K562 (cell line): ENCODE data around the gene AGFG2. TPM values are rescaled to one million over a fixed set of nuclear protein-coding genes. Genes with fewer than 3 reads are reported as not detected.
A peak's percentile ranks its signal among the peaks of the same experiment; 100 is the strongest.

Experiments
- CHCHD3 ChIP-seq: fragments of 250-450 bp; sonication (Bioruptor Pico); IDR thresholded peaks from 2 replicates; pipeline ENCODE4 v2.1.2; 2022; ENCODE audit warnings: mild to moderate bottlenecking
- CLOCK ChIP-seq: fragments of 250-450 bp; sonication (Bioruptor Pico); IDR thresholded peaks from 2 replicates; pipeline ENCODE4 v1.4.0; 2020; ENCODE audit warnings: mild to moderate bottlenecking, moderate library complexity, borderline replicate concordance
- DLX4 ChIP-seq: fragments of 250-450 bp; sonication (Bioruptor Pico); IDR thresholded peaks from 2 replicates; pipeline ENCODE4 v1.6.1; 2021; ENCODE audit warnings: mild to moderate bottlenecking
- DPF2 ChIP-seq: fragments of 450-650 bp; IDR thresholded peaks from 2 replicates; pipeline ENCODE4 v1.6.1; 2016
- GTF2A2 ChIP-seq: IDR thresholded peaks from 2 replicates; pipeline ENCODE4 v1.6.1; 2016; ENCODE audit warnings: mild to moderate bottlenecking, missing genetic modification characterization, missing compliant biosample characterization
- KAT7 ChIP-seq: sonication (generic); formaldehyde crosslinking; IDR thresholded peaks from 2 replicates; pipeline ENCODE4 v1.8.0; 2022; ENCODE audit warnings: missing genetic modification reagents, mild to moderate bottlenecking, borderline replicate concordance
- MAFF ChIP-seq: IDR thresholded peaks from 2 replicates; pipeline ENCODE4 v1.6.1; 2012; ENCODE audit warnings: low read length, improper control_type of control experiment
- RUNX1 ChIP-seq: sonication (generic); IDR thresholded peaks from 2 replicates; pipeline ENCODE4 v1.6.1; 2016; ENCODE audit warnings: antibody characterized with exemption, low read depth
- SREBF2 ChIP-seq: sonication (generic); formaldehyde crosslinking; IDR thresholded peaks from 2 replicates; pipeline ENCODE4 v1.4.0; 2020; ENCODE audit warnings: mild to moderate bottlenecking, missing genetic modification reagents
- TCF15 ChIP-seq: fragments of 250-450 bp; sonication (Bioruptor Pico); IDR thresholded peaks from 2 replicates; pipeline ENCODE4 v1.8.0; 2022; ENCODE audit warnings: moderate library complexity, mild to moderate bottlenecking, inconsistent platforms
- U2AF1 ChIP-seq: fragments of 200-400 bp; formaldehyde crosslinking; optimal IDR thresholded peaks from 2 replicates; pipeline ENCODE3; 2017; ENCODE audit warnings: mild to moderate bottlenecking, low read depth, low read length, moderate library complexity
- UBTF ChIP-seq, 2 experiments: IDR thresholded peaks; 2 replicates each; pipeline ENCODE4 v1.6.1; 2012; ENCODE audit warnings: improper control_type of control experiment in 2 of 2, low read depth in 2 of 2, low read length in 2 of 2, borderline replicate concordance in 1 of 2
- ZNF146 ChIP-seq: IDR thresholded peaks from one replicate; pipeline ENCODE4 v1.6.1; 2018; ENCODE audit warnings: missing compliant biosample characterization; ENCODE audit not compliant: unreplicated experiment
- ZNF589 ChIP-seq: fragments of 200-800 bp; sonication (Bioruptor generic); IDR thresholded peaks from 2 replicates; pipeline ENCODE4 v1.6.1; 2016; ENCODE audit warnings: low read depth, missing genetic modification characterization, missing compliant biosample characterization
- ZNF644 ChIP-seq: fragments of 200-800 bp; sonication (Bioruptor generic); IDR thresholded peaks from 2 replicates; pipeline ENCODE4 v1.6.1; 2016; ENCODE audit warnings: low read depth, missing genetic modification characterization, missing compliant biosample characterization
- polyA plus RNA-seq, 8 experiments: library from polyadenylated mRNA; depleted of rRNA in 4 of 8; stranded (reverse) in 5 of 8; unstranded in 3 of 8; fragments of >200 nt; fragmentation: Nextera tagmentation in 2 of 8; fragmentation: Illumina TruSeq in 1 of 8; extraction: Ambion mirVana in 2 of 8; extraction: Trizol in 1 of 8; gene quantifications; 2 replicates each; pipeline versions ENCODE4 v1.2.1 to v1.2.3, GENCODE V29; 2011 to 2014; ENCODE audit warnings: inconsistent platforms in 1 of 8, missing spikeins in 1 of 8
- total RNA-seq, 7 experiments: library from RNA; depleted of rRNA in 6 of 7; stranded (reverse); fragments of >200 nt in 6 of 7; fragmentation: Illumina TruSeq in 2 of 7; extraction: Trizol in 2 of 7; gene quantifications; 2 replicates each; pipeline versions ENCODE4 v1.2.1 to v1.2.3, GENCODE V29; 2011 to 2021; ENCODE audit warnings: low replicate concordance in 1 of 7
- TF ChIP-seq, protein P1 (sequence below): fragments of 250-450 bp; sonication (Bioruptor Pico); IDR thresholded peaks from 2 replicates; pipeline ENCODE4 v1.8.0; 2022; ENCODE audit warnings: moderate library complexity, mild to moderate bottlenecking, inconsistent platforms

The AGFG2 gene
- total and polyA plus RNA-seq, 9 of the 15 experiments (the other 6 are each of a cell fraction or from before 2014, with no cell fraction given), result 0.31 to 23.1 (median 6.5) TPM

DNA sequence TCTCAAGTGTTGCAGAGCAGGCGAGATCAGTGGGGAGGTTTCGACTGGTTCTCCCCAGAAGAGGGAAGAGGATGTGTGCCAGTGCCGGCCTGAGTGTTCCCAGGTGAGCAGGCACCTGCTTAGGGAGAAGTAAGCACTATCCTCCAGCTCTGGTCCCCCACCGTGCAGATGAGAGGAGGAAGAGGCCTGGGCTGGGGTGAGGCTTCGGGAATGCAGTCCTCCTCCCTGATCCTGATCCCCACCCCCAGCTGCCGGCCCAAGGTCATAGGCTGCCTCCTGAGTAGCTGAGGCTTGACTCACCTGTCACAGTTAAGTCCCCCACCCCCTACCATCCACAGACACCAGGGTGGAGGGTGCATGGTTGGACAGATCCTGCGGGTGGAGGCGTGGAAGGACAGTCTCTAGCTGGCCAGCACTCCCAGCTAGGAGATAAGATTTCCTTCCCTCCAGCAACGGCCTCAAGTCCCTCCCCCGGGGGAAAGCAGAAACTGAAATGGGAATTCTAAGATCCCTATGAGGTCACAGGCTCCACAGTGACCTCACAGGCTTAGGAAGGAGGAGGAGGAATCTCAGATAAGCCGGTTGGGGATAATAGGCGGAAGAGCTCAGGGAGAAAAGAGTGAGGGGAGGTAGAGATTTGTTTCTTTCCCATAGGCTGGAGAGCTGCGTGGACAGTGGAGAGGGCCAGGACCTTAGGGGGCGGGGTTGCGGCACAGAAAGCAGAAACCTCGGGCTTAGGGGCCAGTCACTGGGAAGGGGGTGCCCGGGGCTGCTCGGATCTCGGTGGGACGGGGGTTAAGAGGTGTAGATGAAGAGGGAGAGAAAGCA, 45.9 kb downstream of the AGFG2 start (continued):
- TF ChIP-seq U2AF1 (no peak), DLX4 (CRISPR knock-in tag) (no peak), MAFF (no peak), RUNX1 (no peak), ZNF589 (CRISPR knock-in tag) (no peak), GTF2A2 (tag) (no peak), KAT7 (CRISPR knock-in tag) (no peak), TCF15 (CRISPR knock-in tag) (no peak), CLOCK (CRISPR knock-in tag) (no peak), SREBF2 (CRISPR knock-in tag) (no peak), DPF2 (peak; percentile 36; the same call in 1 of the 2 replicates), ZNF644 (tag) (no peak), ZNF146 (CRISPR knock-in tag) (no peak), UBTF (IDR thresholded peaks at IDR 0.05; ENCODE audit: borderline replicate concordance in 1 of 2, low read depth in 2 of 2, low read length in 2 of 2) (no peak; a peak in 1 of 4 replicates), CHCHD3 (CRISPR knock-in tag) (no peak)
- TF ChIP-seq, protein P1, sequence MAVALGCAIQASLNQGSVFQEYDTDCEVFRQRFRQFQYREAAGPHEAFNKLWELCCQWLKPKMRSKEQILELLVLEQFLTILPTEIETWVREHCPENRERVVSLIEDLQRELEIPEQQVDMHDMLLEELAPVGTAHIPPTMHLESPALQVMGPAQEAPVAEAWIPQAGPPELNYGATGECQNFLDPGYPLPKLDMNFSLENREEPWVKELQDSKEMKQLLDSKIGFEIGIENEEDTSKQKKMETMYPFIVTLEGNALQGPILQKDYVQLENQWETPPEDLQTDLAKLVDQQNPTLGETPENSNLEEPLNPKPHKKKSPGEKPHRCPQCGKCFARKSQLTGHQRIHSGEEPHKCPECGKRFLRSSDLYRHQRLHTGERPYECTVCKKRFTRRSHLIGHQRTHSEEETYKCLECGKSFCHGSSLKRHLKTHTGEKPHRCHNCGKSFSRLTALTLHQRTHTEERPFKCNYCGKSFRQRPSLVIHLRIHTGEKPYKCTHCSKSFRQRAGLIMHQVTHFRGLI, result no peak
